K562 (cell line): ENCODE data around the gene CARM1. TPM values are rescaled to one million over a fixed set of nuclear protein-coding genes. Genes with fewer than 3 reads are reported as not detected.

Source experiments
- ADNP ChIP-seq: fragments of 200-800 bp; sonication (Bioruptor generic); IDR thresholded peaks from 2 replicates; pipeline ENCODE4 v1.6.1; 2016; ENCODE audit warnings: missing genetic modification characterization, missing compliant biosample characterization
- BCOR ChIP-seq: fragments of 450-650 bp; IDR thresholded peaks from 2 replicates; pipeline ENCODE4 v1.6.1; 2016
- CBX3 ChIP-seq, 2 experiments: IDR thresholded peaks; 1 replicate in 1 of 2; 2 replicates in 1 of 2; pipeline ENCODE4 v1.6.1; 2012; ENCODE audit warnings: inconsistent platforms in 2 of 2, low read length in 2 of 2, borderline replicate concordance in 1 of 2, control low read depth in 1 of 2
- CBX8 ChIP-seq: fragments of 200-600 bp; sonication (generic); IDR thresholded peaks from 2 replicates; pipeline ENCODE4 v1.6.1; 2012; ENCODE audit warnings: borderline replicate concordance, mixed run types, low read depth, mild to moderate bottlenecking, moderate library complexity, mixed read lengths, low read length, control low read depth, inconsistent platforms; ENCODE audit not compliant: poor library complexity, severe bottlenecking; ENCODE audit errors: extremely low read depth
- CCNT2 ChIP-seq: IDR thresholded peaks from 2 replicates; pipeline ENCODE4 v1.6.1; 2011; ENCODE audit warnings: borderline replicate concordance, low read depth, mild to moderate bottlenecking, moderate library complexity, mixed read lengths, low read length; ENCODE audit not compliant: insufficient read length; ENCODE audit errors: extremely low read depth
- ELK1 ChIP-seq: sonication (generic); formaldehyde crosslinking; IDR thresholded peaks from 2 replicates; pipeline ENCODE4 v1.8.1; 2022; ENCODE audit warnings: missing genetic modification reagents
- FOXP4 ChIP-seq: sonication (generic); formaldehyde crosslinking; IDR thresholded peaks from 2 replicates; pipeline ENCODE4 v1.8.0; 2022; ENCODE audit warnings: mild to moderate bottlenecking, missing genetic modification reagents, borderline replicate concordance
- HDAC2 ChIP-seq: fragments of 450-650 bp; IDR thresholded peaks from 2 replicates; pipeline ENCODE4 v1.6.1; 2016; ENCODE audit warnings: mild to moderate bottlenecking
- IRF2 ChIP-seq: sonication (generic); formaldehyde crosslinking; IDR thresholded peaks from 2 replicates; pipeline ENCODE4 v1.8.1; 2022; ENCODE audit warnings: mild to moderate bottlenecking, missing genetic modification reagents
- NCOA2 ChIP-seq, 2 experiments: fragments of 450-650 bp; IDR thresholded peaks; 2 replicates each; pipeline ENCODE4 v1.6.1; 2018; ENCODE audit warnings: mild to moderate bottlenecking in 2 of 2, moderate library complexity in 1 of 2; ENCODE audit not compliant: partially characterized antibody in 2 of 2
- NFIC ChIP-seq: fragments of 450-650 bp; IDR thresholded peaks from 2 replicates; pipeline ENCODE4 v1.6.1; 2017; ENCODE audit warnings: mild to moderate bottlenecking, inconsistent platforms
- RBM25 ChIP-seq: fragments of 200-400 bp; formaldehyde crosslinking; IDR thresholded peaks from 2 replicates; pipeline ENCODE4 v1.6.1; 2018; ENCODE audit warnings: low read length, low read depth, moderate library complexity; ENCODE audit not compliant: severe bottlenecking
- RCOR1 ChIP-seq, 2 experiments: IDR thresholded peaks; 2 replicates each; pipeline ENCODE4 v1.6.1; 2012; ENCODE audit warnings: low read depth in 2 of 2, low read length in 2 of 2, borderline replicate concordance in 1 of 2, improper control_type of control experiment in 1 of 2
- RNF2 ChIP-seq: sonication (generic); IDR thresholded peaks from 2 replicates; pipeline ENCODE4 v1.6.1; 2016
- SMARCA5 ChIP-seq: fragments of 450-650 bp; IDR thresholded peaks from 2 replicates; pipeline ENCODE4 v1.6.1; 2016
- SRF ChIP-seq, 2 experiments: fragments of 250-450, 450-650 bp in 1 of 2; sonication (Bioruptor Pico) in 1 of 2; sonication (generic) in 1 of 2; formaldehyde crosslinking; IDR thresholded peaks; 2 replicates each; pipeline versions ENCODE4 v1.5.0 to v1.5.1; 2020 to 2022; ENCODE audit warnings: mild to moderate bottlenecking in 1 of 2, missing genetic modification reagents in 1 of 2
- TEAD2 ChIP-seq: fragments of 450-650 bp; IDR thresholded peaks from 2 replicates; pipeline ENCODE4 v1.6.1; 2016; ENCODE audit warnings: missing genetic modification characterization, control low read depth, missing compliant biosample characterization
- ZBTB5 ChIP-seq: fragments of 450-650 bp; IDR thresholded peaks from 2 replicates; pipeline ENCODE4 v1.6.1; 2017; ENCODE audit warnings: antibody characterized with exemption
- ZBTB8A ChIP-seq: fragments of 450-650 bp; IDR thresholded peaks from 2 replicates; pipeline ENCODE4 v1.6.1; 2018; ENCODE audit warnings: mild to moderate bottlenecking, moderate library complexity; ENCODE audit not compliant: partially characterized antibody
- ZFP36 ChIP-seq: fragments of 150-350 bp; IDR thresholded peaks from 2 replicates; pipeline ENCODE4 v1.6.1; 2018; ENCODE audit warnings: low read length, low read depth; ENCODE audit not compliant: partially characterized antibody
- ZNF280A ChIP-seq: fragments of 450-650 bp; IDR thresholded peaks from 2 replicates; pipeline ENCODE4 v1.6.1; 2018; ENCODE audit warnings: mild to moderate bottlenecking, low read depth; ENCODE audit not compliant: partially characterized antibody
- ZNF431 ChIP-seq: sonication (generic); formaldehyde crosslinking; IDR thresholded peaks from 2 replicates; pipeline ENCODE4 v1.8.0; 2022; ENCODE audit warnings: mild to moderate bottlenecking, missing genetic modification reagents
- polyA plus RNA-seq, 8 experiments: library from polyadenylated mRNA; depleted of rRNA in 4 of 8; stranded (reverse) in 5 of 8; unstranded in 3 of 8; fragments of >200 nt; fragmentation: Nextera tagmentation in 2 of 8; fragmentation: Illumina TruSeq in 1 of 8; extraction: Ambion mirVana in 2 of 8; extraction: Trizol in 1 of 8; gene quantifications; 2 replicates each; pipeline versions ENCODE4 v1.2.1 to v1.2.3, GENCODE V29; 2011 to 2014; ENCODE audit warnings: inconsistent platforms in 1 of 8, missing spikeins in 1 of 8
- total RNA-seq, 7 experiments: library from RNA; depleted of rRNA in 6 of 7; stranded (reverse); fragments of >200 nt in 6 of 7; fragmentation: Illumina TruSeq in 2 of 7; extraction: Trizol in 2 of 7; gene quantifications; 2 replicates each; pipeline versions ENCODE4 v1.2.1 to v1.2.3, GENCODE V29; 2011 to 2021; ENCODE audit warnings: low replicate concordance in 1 of 7

Gene CARM1
- total and polyA plus RNA-seq, 9 of the 15 experiments (the other 6 are each of a cell fraction or from before 2014, with no cell fraction given) = 0.36 to 86.0 (median 29.7) TPM

- no peak for TF ChIP-seq NCOA2 (IDR thresholded peaks at IDR 0.05; ENCODE audit: partially characterized antibody in 2 of 2)
- TF ChIP-seq ZNF280A = no peak
- TF ChIP-seq RCOR1 (IDR thresholded peaks at IDR 0.05; ENCODE audit: borderline replicate concordance in 1 of 2, low read depth in 2 of 2, low read length in 2 of 2) = peak in 1 of 2 experiments; percentile 90; a peak in 2 of 4 replicates
- TF ChIP-seq ZBTB5 = no peak
- TF ChIP-seq RBM25 = peak; percentile 94
- peak; percentile 93 for TF ChIP-seq SMARCA5
- TF ChIP-seq ZBTB8A = no peak
- no peak for TF ChIP-seq SRF (CRISPR knock-in tag; IDR thresholded peaks at IDR 0.05)
- TF ChIP-seq FOXP4 (CRISPR knock-in tag) = 0 out of 2 replicates have a peak, but pooled peaks have one; percentile 33
- no peak for TF ChIP-seq NFIC
- TF ChIP-seq IRF2 (CRISPR knock-in tag) = no peak
- TF ChIP-seq CCNT2 = no peak
- peak; percentile 97 for TF ChIP-seq BCOR
- peak; percentile 97 for TF ChIP-seq ADNP (tag)
- TF ChIP-seq HDAC2 = peak; percentile 81
- TF ChIP-seq CBX8 = no peak
- peak in 1 of 2 experiments; percentile 68; a peak in 1 of 3 replicates for TF ChIP-seq CBX3 (IDR thresholded peaks at IDR 0.05; ENCODE audit: borderline replicate concordance in 1 of 2, low read length in 2 of 2)
- TF ChIP-seq ZNF431 (CRISPR knock-in tag) = no peak
- TF ChIP-seq TEAD2 (tag) = no peak
- no peak for TF ChIP-seq ELK1 (CRISPR knock-in tag)
- TF ChIP-seq ZFP36 = peak; percentile 81
- TF ChIP-seq RNF2 = no peak
Observed at GRCh38 chr19:10908380-10908960, 37.1 kb downstream of the CARM1 start (continued).
